HG02852 (cell line): Measurements from ENCODE around the gene TACC2.

Experiments used
- ATAC-seq: cut with Tn5 transposase; IDR thresholded peaks from one replicate; pipeline ENCODE4 v1.9.1; 2021; ENCODE audit warnings: mild to moderate bottlenecking, moderate library complexity; ENCODE audit not compliant: unreplicated experiment

Gene TACC2

DNA sequence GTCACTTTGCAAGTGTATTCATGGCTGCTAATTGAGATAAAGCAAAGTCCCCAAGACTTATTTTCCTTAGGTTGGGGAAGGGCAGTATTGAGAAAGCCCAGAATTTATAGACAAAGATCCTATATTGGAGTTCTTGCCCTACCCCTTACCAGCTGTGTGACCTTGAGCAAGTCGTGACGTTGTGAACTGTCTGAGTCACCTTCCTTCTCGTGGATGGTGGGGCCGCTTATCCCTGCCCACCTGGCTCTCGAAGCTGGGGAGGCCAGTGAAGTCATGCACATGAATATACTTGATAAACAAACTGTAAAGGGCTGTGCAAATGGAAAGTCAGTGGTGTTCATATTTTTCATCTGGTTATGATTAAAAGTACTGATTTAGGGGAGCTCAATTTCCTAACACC, 127.4 kb downstream of the TACC2 start:
- ATAC-seq = no peak

DNA sequence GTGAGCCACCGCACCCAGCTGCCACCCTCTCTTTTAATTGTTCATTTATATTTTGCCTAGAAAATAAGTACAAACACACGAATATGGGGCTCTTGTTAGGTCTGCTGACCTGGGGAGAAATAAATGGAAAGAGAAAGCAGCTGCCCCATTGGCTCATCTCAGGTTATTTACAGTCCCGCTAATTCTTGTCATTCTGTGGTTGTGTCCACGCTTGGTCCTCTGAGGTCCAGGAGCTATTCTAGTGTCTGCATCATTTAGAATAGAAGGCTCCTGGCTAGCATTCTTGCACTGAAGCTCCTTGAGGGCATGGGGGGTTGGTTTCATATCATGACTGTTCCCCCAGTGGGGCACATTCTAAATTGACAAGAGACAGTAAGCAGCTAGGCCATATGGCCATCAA, 128.5 kb downstream of the TACC2 start:
- no peak for ATAC-seq

DNA sequence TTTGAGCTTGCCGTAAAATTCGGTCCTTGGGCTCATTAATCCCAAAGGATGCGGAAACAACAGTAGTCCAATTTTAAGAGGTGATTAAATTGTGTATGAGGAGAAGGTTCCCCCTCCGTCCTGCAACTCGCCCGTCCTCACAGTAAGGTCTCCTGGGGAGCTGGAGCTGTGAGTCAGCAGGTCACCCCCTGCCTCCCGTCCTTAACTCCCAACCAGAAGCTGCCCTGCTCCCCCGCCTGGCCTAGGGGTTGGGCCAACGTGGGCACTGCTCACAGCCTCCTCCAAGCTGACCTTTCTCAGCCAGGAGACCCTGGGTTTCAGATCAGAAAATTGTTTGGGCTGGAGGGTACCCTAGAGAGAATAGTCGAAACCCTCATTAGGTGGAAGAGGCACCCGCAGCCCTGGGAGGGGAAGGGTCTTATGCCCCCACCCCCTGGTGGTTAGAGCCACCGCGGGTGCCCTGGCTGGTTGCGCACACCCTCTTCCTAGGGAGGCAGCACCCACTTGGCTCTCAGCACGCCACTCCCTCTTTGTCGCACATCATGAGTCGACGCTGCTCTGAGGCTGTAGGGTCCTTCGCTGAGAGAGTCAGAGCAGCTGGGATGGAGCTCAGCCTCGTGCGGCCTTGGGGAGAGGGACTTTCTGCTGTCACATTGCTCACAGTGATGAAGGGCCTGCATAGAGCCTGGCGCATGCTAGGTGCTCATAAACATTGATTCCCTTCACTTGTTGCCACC, 131.2 kb downstream of the TACC2 start:
- ATAC-seq = no peak

DNA sequence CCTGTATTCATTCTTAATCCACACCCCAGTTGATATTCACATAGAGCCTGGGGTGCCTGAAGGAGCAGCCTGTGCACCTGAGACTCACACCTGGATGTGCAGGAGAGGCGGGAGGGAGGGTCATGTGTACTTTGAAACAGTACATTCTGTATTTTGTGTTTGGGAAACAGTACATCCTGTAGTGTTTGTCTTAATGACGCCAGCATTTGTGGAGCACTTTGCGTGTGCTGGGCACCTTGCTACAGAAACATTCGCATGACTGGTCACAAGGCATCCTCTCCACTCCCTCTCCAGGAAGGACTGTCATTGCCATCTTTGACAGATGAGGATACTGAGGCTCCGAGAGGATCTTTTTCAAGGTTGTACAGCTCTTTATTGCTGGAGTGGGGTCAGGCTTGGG, 132.1 kb downstream of the TACC2 start:
- ATAC-seq = no peak

DNA sequence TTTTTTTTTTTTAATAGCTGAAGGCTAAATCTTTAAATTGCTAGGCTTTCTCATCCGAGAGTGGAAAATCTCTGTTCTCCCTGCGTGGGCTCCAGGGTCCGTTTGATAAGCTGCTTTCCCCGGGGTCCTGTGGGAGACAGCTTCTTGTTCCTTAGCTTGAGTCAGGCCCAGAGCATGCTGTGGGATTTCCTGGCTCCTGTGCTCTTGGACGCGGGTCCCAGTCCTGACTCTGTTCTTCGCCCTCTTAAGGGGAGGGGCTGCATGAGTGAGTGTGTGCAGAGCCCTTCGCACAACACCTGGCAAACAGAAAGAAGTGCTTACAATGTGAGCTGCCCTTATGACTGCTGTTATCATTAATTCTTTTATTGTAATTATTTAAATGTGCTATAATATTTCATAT, 133.5 kb downstream of the TACC2 start:
- no peak for ATAC-seq

DNA sequence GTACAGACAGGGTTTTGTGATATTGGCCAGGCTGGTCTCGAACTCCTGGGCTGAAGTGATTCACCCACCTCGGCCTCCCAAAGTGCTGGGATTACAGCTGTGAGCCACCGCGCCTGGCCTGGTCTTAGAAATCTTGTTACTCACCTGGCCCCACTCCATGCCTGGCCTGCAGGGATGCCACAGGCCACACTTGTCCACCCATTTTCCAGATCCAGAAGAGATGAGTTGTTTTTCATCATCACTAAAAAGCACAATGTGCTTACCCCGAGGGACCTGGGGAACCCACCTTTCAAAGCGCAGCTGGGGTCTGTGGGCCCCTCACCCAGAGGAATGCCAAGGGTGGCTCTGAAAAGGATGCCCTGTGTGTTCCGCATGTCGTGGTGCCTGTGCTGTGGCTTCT, 134.2 kb downstream of the TACC2 start:
- no peak for ATAC-seq

DNA sequence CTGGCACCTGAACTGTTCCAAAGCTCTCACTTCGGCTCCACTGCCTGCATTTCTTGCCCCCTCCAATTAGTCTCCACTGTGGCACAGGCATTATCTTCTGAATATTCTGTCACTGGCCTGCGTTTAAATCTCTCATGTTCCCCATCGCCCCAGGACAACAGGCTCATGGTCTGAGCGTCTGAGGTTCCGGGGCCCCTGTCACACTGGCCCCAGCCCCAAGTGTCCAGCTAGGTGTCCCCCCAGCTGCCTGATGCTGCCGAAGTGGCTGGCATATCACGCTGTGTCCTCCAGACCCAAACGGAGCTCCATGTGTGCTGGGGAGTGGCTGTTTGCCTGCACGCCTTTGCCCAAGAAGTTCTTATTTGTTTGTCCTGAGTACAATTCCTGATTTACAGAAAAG, 135.4 kb downstream of the TACC2 start:
- no peak for ATAC-seq

DNA sequence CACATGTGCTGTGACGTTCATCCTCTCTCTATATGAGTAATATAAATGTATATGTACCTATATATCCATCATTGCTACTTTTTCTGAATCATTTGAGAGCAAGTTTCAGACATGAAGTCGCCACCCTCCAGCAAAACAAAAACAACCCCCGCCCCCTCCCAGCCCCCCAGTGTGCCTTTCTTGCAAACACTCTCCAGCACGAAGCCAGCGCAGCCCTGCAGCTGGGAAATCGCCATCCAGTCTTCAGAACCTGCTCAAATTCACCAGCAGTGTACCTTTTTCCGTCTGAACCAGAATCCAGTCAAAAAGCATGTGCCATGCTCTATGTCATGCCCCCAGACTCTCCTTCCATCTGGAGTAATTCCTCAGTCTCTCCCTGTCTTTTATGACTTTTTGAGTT, 135.8 kb downstream of the TACC2 start:
- ATAC-seq = no peak

DNA sequence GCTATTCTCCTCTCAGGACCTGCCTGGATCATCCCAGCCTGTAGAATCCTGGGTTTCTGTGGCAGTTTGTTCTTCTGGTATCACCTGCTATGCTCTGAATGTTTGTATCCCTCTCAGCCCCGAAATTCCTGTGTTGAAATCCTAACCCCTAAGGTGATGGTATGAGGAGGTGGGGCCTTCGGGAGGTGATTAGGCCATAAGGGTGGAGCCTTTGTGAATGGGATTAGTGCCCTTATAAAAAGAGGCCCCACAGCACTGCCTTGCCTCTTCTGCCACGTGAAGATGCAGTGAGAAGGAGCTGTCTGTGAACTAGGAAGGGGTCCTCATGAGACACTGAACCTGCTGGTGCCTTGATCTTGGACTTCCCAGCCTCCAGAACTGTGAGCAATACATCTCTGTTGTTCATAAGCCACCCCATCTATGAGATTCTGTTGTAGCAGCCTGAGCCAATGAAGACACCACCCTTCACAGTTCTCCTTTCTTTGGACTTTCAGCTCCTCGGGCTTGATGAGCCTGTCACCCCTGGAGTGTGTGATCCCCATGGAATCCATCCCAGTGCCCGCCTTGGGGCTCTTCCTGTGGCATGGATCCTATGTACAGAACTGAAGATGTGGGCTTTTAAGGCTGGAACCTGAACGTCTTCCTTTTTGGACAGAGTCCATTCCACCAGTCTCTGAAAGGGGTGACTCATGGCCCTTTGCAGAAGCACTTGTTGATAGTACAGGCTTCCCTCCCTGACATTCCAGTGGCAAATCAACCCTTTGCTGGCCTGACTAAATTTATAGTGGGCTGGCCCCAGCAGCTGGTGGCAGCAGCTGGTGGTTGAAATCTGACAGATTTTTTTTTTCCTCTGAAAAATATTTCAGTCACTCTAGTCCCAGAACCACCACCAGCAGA, 138.0 kb downstream of the TACC2 start:
- ATAC-seq = no peak

DNA sequence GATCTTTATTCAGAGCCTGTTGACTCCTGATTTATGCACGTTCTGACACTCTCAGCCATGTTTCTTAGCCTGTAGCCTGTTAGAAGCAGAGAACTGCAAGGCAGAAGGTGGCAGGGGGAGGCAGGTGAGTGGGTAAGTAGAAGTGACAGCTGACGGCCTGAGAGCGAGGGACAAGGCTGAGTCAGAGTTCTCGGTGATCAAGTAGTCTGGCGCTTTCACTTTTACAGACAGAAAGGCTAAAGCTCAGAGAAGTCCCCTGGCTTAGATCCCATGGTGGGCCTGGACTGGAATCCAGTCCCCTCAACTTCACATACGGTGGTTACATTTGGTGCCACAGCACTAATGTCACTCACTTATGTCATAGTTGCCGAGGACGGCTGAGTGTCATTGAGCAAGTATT, 139.0 kb downstream of the TACC2 start:
- no peak for ATAC-seq

DNA sequence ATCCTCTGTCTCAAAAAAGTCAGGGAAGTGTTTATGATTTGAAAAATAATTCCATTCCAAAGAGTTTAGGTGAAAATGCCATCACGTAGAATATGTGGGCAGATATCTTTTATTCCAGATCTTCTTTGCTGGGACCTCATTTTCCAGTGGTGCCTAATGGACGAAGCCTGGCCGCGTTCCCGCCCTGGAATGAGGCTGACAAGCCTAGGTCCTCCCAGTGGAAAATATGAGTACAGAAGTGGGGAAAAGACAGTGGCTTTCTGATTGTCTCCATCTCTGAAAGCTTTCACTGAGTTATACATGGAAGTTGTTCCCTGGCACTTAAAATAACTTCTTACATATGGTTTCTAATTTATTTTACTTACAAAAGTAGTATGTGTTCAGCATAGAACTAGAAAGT, 139.4 kb downstream of the TACC2 start:
- no peak for ATAC-seq

DNA sequence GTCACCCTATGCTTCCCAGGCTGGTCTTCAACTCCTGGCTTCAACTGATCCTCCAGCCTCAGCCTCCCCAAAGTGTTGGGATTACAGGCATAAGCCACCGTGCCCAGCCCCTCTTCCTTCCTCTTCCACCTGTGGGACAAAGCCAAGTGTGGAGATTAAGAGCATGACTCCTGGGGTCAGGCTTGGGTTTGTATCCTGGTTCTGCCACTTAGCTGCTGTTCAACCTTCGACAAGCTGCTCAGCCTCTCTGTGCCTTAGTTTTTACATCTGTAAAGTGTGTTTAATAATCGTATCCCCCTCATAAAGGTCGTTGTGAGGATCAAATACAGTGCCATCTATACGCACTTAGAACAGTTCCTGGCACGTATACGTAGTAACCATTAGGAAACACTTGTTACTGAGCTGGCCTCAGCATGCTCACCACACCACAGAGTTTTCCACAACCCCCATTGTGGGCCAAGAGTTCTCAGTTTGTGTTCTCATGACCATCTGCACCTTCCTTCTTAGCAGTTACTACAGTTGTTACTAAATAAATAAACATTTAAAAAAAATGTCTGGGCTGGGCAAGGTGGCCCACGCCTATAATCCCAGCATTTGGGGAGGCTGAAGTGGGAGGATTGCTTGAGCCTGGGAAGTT, 141.6 kb downstream of the TACC2 start:
- no peak for ATAC-seq

DNA sequence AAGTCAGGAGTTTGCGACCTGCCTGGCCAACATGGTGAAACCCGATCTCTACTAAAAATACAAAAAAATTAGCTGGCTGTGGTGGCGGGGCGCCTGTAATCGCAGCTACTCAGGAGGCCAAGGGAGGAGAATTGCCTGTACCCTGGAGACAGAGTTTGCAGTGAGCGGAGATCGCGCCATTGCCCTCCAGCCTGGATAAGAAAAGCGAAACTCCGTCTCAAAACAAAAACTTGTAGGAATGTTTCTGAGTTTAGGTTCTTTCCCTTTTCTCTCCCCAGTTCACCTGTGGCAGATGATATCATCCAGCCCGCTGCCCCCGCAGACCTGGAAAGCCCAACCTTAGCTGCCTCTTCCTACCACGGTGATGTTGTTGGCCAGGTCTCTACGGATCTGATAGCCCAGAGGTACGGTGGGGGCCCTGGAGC, 143.4 kb downstream of the TACC2 start:
- ATAC-seq = no peak

DNA sequence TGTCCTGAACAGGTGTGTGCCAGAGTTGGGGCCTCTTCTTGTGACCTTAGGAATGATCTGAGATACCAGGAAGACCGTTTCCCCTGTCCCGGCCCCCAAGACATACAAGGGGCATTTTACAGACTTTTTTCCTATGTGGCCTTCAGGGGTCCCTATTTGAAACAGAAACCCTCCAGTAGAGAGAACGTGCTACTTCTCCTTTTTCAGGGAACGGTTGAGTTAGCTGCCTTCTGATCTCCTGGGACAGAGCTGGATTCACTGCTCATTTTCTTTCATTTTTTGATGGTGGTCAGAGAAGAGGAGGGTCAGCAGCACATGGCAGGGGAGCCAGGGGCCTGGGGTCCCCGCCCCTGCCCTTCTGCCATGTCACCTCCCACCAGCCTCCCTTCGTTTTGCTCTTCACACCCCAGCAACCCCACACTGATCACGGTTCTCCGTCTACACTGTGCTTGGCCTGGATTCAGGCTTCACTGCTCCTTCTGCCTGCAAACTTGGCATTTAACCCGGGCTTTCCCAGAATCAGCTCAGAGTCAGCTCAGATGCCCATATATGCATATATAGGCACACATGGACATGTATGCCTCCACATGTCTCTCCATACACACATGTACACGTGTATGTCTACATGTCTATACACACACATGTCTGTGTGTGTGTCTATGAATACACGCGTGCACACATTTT, 144.1 kb downstream of the TACC2 start:
- no peak for ATAC-seq

DNA sequence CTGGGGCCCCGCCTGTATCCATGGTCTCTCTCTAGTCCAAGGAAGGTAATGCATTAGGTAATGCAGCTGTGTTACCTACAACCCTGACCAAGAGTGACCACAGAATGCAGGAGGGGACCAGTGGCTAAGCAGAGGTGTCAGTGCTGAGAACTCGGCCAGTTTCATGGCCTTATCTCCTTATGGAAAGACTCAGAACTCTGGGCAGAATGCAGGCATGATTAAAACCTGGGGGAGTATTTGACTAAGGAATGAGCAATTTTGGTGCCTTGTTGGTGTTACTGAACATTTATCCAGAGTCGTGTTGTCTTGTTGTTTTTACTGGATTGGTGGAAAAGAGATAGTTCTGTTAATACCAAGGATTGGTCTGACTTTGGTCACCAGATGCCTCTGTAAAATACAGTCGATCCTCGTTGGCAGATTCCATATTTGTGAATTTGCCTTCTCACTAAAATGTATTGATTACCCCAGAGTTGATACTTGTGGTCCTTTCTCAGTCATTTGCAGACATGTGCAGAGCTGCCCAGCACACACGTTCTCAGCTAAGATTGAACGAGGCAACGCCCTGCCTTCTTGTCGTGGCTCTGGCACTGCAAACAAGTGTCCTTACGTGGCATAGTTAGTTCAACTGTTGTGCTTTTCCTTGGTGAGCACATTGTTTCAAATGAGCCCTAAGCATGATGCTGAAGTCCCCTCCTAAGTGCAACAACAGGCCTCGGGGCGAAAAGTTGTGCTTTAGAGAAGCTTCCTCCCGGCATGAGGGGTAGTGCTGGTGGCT, 146.5 kb downstream of the TACC2 start:
- ATAC-seq = no peak

DNA sequence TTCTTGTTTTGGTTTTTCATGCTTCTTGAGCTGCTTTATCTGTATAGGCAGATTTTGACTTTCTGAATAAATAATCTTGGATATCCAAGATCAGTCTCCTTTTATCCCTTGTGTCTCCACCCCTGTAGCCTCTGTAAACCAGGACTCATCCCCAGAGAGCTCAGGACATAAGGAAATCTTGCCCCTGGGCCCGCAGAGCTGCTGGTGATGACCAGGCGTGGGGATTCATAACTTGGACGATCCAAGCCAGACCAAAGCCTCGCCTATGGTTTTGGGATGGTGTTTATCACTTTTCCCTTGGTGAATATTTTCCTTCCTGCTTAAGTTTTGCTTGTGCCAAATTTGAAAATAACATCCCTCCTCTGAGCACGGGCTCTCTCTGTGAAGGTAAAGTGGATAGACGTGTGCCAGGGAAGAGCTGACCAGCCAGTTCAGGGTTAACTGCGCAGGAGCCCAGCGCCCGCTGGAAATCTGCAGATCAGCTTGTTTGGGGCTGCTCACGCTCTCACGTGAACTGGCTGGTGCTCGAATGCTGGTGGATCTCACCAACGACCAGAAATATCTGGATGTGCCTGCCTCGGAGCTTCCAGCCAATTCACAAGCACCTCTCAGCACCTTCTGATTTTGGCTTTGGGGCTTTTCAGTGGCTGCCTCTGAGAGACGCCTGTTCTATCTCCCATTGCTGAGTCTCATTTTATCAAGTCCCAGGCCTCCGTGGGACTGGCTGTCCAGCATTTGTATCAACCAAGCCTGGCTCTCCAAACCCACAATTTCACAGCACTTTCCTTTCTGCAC, 150.1 kb downstream of the TACC2 start:
- no peak for ATAC-seq

DNA sequence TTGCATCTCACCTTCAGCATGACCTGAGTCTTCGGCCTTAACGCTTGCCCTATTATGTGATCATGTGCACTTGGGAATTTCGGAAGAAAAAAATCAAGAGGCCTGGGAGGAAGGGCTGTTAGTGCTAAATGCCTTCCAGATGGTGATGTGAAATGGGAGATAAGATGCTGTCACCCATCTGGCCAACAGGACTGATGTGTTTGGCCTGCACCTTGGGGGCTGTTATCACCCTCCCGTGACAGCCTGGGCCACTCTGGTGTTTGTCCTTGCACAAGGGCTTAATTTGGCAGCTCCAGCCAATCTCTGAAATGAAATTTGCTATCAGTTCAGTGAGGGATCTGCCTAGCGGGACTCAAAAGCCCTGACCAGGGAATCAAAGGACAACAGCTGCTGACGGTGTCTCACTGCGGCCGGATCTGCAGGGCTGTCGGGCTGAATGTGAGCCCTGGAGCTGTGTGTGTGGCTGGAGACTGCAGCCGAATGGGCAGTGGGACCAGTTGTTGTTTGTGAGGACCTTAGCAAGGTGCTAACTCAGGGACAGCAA, 150.7 kb downstream of the TACC2 start:
- ATAC-seq = no peak

DNA sequence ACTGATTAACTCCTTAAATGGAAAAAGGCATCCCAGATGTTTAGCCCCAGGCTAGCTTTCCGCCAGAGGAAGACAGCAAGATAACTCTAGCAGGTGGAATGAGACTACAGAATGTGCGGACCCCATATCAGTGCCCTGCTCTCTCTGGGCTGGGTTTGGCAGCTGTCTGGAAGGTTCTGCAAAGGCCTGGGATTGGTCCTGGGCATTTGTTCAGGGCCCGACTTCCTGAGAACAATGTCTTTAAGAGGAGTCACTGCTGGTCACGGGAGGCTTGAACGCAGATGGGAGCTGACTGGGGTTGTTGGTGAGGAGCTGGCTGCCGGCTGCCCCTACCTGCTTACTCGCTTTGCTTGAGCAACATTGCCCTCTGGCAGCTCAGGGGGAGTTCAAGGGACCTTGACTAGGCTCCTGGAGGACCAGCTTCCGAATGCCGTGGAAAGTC, 151.5 kb downstream of the TACC2 start:
- ATAC-seq = no peak

DNA sequence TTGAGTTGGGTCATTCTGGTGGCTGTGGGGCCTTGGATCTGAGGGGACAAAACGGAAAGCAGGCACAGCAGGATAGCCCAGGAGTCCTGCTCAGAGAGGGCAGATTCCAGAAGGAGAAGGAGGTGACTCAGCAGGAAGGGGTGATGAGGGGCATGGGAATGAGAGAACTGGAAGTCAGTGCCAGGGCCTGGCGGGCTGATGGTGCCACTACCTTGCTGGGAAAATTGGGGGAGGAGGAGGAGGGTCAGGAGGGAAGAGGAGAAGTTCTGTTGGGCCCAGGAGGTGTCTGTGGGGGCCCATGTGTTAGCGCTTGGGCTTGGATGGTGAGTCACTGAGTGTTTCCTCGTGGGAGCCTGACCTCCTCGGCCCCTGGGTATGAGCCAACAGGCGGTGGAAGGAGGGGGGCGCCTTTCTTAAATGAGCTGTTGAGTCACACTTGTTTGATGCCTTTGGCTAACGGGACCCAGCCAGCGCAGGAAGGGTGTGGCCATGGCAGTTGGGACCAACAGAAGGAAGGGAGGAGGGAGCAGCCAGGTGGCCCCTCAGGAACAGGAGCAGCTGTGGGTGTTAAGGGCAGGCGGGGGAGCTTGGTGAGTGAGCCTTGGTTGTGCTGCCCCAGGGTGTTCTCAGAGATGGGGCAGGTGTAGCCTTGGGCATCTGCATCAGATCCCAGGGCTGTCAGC, 152.1 kb downstream of the TACC2 start:
- no peak for ATAC-seq
